Kidney (tissue), 14 donors: ENCODE data around the gene MED16. TPM values are rescaled to one million over a fixed set of nuclear protein-coding genes. Genes with fewer than 3 reads are reported as not detected.

Source experiments
- DNase-seq, 5 donors: peaks; one replicate each; pipeline ENCODE4 v3.0.0-alpha.2; 2013 to 2020
- FAIRE-seq: peaks from 2 replicates; lab custom pipeline; 2012; peaks lifted over from hg19 to GRCh38; lab: Jason Lieb, UNC
- H3K27ac ChIP-seq, 2 donors: one replicate each; pipeline ENCODE4 v1.7.0; 2013; ENCODE audit warnings: low read depth in 2 of 2, low read length in 2 of 2, inconsistent platforms in 1 of 2
- H3K27me3 ChIP-seq: one replicate; pipeline ENCODE4 v1.7.1; 2013; ENCODE audit warnings: low read length, inconsistent platforms; ENCODE audit not compliant: control insufficient read depth, insufficient read depth
- H3K36me3 ChIP-seq, 3 donors: one replicate each; pipeline versions ENCODE4 v1.7.0 to v1.7.1; 2013; ENCODE audit warnings: low read length in 3 of 3, control low read depth in 1 of 3, inconsistent platforms in 1 of 3; ENCODE audit not compliant: insufficient read depth in 3 of 3, control insufficient read depth in 2 of 3
- H3K4me1 ChIP-seq, 3 donors: one replicate each; pipeline versions ENCODE4 v1.7.0 to v1.7.1; 2013; ENCODE audit warnings: low read length in 3 of 3, inconsistent platforms in 1 of 3, low read depth in 1 of 3; ENCODE audit not compliant: control insufficient read depth in 2 of 3, insufficient read depth in 2 of 3
- H3K4me3 ChIP-seq, 3 donors: one replicate each; pipeline versions ENCODE4 v1.7.0 to v1.8.1; 2013; ENCODE audit warnings: low read length in 3 of 3, control low read depth in 1 of 3, inconsistent platforms in 1 of 3
- H3K9ac ChIP-seq, 3 donors: one replicate each; pipeline versions ENCODE4 v1.7.0 to v1.7.1; 2013; ENCODE audit warnings: low read length in 3 of 3, control low read depth in 1 of 3, inconsistent platforms in 1 of 3
- H3K9me3 ChIP-seq, 3 donors: one replicate each; pipeline versions ENCODE4 v1.7.0 to v1.7.1; 2013; ENCODE audit warnings: low read length in 3 of 3, control low read depth in 1 of 3, inconsistent platforms in 1 of 3; ENCODE audit not compliant: control insufficient read depth in 2 of 3, insufficient read depth in 1 of 3
- CTCF ChIP-seq: IDR thresholded peaks from 3 replicates; pipeline ENCODE4 v1.5.1; 2012; ENCODE audit warnings: mild to moderate bottlenecking, moderate library complexity, borderline replicate concordance; ENCODE audit not compliant: insufficient read depth; ENCODE audit errors: extremely low read depth
- intact Hi-C: fragments of 100-400 bp; cut with DNase I; formaldehyde crosslinking; loops from one replicate; pipeline ENCODE4 v1.11.1; 2022
- polyA plus RNA-seq: library from polyadenylated mRNA; stranded (reverse); fragments of 350-450 nt; fragmentation: Illumina TruSeq; extraction: RNeasy Lipid Tissue Mini Kit (QIAGEN cat#74804); gene quantifications from one replicate; pipeline ENCODE4 v1.2.3, GENCODE V29; 2014; ENCODE audit warnings: low read depth, low replicate concordance; ENCODE audit not compliant: insufficient read depth
- total RNA-seq: library from RNA; stranded (reverse); fragmentation: NEBNext Ultra II Directional; extraction: Animal tissue kit (Norgen Biotek cat#: 25700); gene quantifications from one replicate; pipeline ENCODE4 v1.2.1, GENCODE V29; 2021
- donor health status: control.
- donor health status: control.
- donor health status: control.
- donor health status: control.
- donor health status: control.
- donor health status: DM: yes; HTN: yes; CAD: no.
- donor health status: Normal renal cell carcinoma (clear cell type).

Gene MED16
- total and polyA plus RNA-seq, 2 donors from 2014 or later, result 56.5 to 72.1 TPM

DNA sequence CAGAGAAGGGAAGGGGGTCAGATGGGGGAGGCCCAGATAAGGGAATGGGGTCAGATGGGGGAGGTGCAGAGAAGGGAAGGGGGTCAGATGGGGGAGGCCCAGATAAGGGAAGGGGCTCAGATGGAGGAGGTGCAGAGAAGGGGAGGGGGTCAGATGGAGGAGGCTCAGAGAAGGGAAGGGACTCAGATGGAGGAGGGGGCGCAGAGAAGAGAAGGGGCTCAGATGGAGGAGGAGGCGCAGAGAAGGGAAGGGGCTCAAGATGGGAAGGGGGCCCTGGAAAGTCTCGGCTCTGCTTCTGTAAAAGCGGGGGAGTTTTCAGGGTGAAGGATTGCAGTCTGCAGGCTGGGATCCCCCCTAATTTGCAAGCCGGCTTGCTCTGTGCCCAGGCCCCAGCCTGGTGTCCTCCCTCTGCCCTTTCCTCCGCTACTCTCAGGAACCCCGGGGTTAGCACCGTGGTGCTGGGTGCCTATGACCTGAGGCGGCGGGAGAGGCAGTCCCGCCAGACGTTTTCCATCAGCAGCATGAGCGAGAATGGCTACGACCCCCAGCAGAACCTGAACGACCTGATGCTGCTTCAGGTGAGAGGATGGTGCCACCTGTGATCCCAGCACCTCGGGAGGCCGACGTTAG is 63.7 kb downstream of the MED16 start:
- FAIRE-seq (no peak), DNase-seq (no peak)
- Histone ChIP-seq H3K27me3 (no peaks in the 10 kb centered on the region), H3K27ac (no peak overlapping the region), H3K9me3 (no peaks in the 10 kb centered on the region), H3K4me1 (no peaks in the 10 kb centered on the region), H3K4me3 (no peak overlapping the region), H3K9ac (no peak overlapping the region), H3K36me3 (no peaks in the 10 kb centered on the region)
- intact Hi-C loops, result no loop called here
- TF ChIP-seq CTCF, result no peak

- H3K27ac ChIP-seq, result no peak within 1 kb of the TSS
- no peak within 1 kb of the TSS for H3K4me3 ChIP-seq
- H3K9me3 ChIP-seq, result no peaks in the 10 kb centered on the region
- FAIRE-seq (no peak), DNase-seq (peak in 1 of 5 donors; percentile 71)
- H3K9ac ChIP-seq, result no peak within 1 kb of the TSS
- intact Hi-C loops, result no loop called here
- no peaks in the 10 kb centered on the region for H3K36me3 ChIP-seq
- no peaks in the 10 kb centered on the region for H3K27me3 ChIP-seq
- H3K4me1 ChIP-seq, result no peaks in the 10 kb centered on the region
- no peak for TF ChIP-seq CTCF
These were observed 65.2 kb downstream of the MED16 start, which contains the start of gene AZU1 for GRCh38 chr19:827710-828321. Gene AZU1, plus strand, starts transcription at chr19:827837. Its CDS starts 10 bp downstream, at chr19:827847.

GRCh38 chr19:827314-827709 is 65.7 kb downstream of the MED16 start:
- no peaks in the 10 kb centered on the region for H3K36me3 ChIP-seq
- no peak overlapping the region for H3K9ac ChIP-seq
- FAIRE-seq (no peak), DNase-seq (no peak)
- no peaks in the 10 kb centered on the region for H3K9me3 ChIP-seq
- H3K27ac ChIP-seq, result no peak overlapping the region
- H3K4me3 ChIP-seq, result no peak overlapping the region
- no peaks in the 10 kb centered on the region for H3K27me3 ChIP-seq
- no peak for TF ChIP-seq CTCF
- H3K4me1 ChIP-seq, result no peaks in the 10 kb centered on the region
- intact Hi-C loops, result no loop called here
